CD4-positive, alpha-beta memory T cell (primary cell): ENCODE results near the gene CD22. TPM values are rescaled to one million over a fixed set of nuclear protein-coding genes. Genes with fewer than 3 reads are reported as not detected.

Source experiments
- CTCF ChIA-PET: fragments of 350-600 bp; sonication (Branson Sonifier 250); formaldehyde crosslinking; loops from one replicate; lab custom pipeline; 2021; ENCODE audit warnings: inconsistent platforms; ENCODE audit not compliant: partially characterized antibody; lab: Charles Lee
- POLR2A ChIA-PET: fragments of 350-600 bp; sonication (Branson Sonifier 250); formaldehyde crosslinking; loops from one replicate; lab custom pipeline; 2021; ENCODE audit not compliant: partially characterized antibody; lab: Charles Lee
- DNase-seq, 5 donors: peaks; one replicate each; pipeline versions ENCODE4 v3.0.0 to v3.0.0-alpha.2; 2020 to 2022; ENCODE audit warnings: mixed read lengths in 1 of 5
- H3K27ac ChIP-seq: one replicate; pipeline ENCODE4 v1.7.0; 2013; ENCODE audit warnings: low read depth, low read length
- H3K27me3 ChIP-seq: 2 replicates; pipeline ENCODE4 v1.7.0; 2013; ENCODE audit warnings: mild to moderate bottlenecking, low read length, moderate library complexity; ENCODE audit not compliant: insufficient read depth
- H3K36me3 ChIP-seq: 2 replicates; pipeline ENCODE4 v1.7.0; 2013; ENCODE audit warnings: mild to moderate bottlenecking, low read length, moderate library complexity; ENCODE audit not compliant: insufficient read depth
- H3K4me1 ChIP-seq: 2 replicates; pipeline ENCODE4 v1.7.0; 2013; ENCODE audit warnings: mild to moderate bottlenecking, low read length, moderate library complexity; ENCODE audit not compliant: insufficient read depth
- H3K4me3 ChIP-seq, 2 donors: one replicate each; pipeline ENCODE4 v1.7.0; 2013; ENCODE audit warnings: low read length in 2 of 2, mild to moderate bottlenecking in 1 of 2
- H3K9me3 ChIP-seq, 2 donors: one replicate each; pipeline ENCODE4 v1.7.0; 2013; ENCODE audit warnings: low read length in 2 of 2, control low read depth in 1 of 2; ENCODE audit not compliant: control insufficient read depth in 1 of 2
- H3K27ac Mint-ChIP-seq, 7 donors: one replicate each; pipeline ENCODE4 v1.8.0; 2020 to 2021; ENCODE audit warnings: mixed read lengths in 7 of 7, mild to moderate bottlenecking in 6 of 7, inconsistent platforms in 3 of 7, moderate library complexity in 3 of 7
- H3K27me3 Mint-ChIP-seq, 2 donors: one replicate each; pipeline ENCODE4 v1.8.0; 2020 to 2021; ENCODE audit warnings: mixed read lengths in 2 of 2
- H3K36me3 Mint-ChIP-seq, 2 donors: one replicate each; pipeline ENCODE4 v1.8.0; 2020 to 2021; ENCODE audit warnings: mixed read lengths in 2 of 2, inconsistent platforms in 1 of 2, mild to moderate bottlenecking in 1 of 2
- H3K4me1 Mint-ChIP-seq, 4 donors: one replicate each; pipeline ENCODE4 v1.8.0; 2020 to 2021; ENCODE audit warnings: mixed read lengths in 4 of 4, mild to moderate bottlenecking in 1 of 4
- H3K4me3 Mint-ChIP-seq, 8 donors: one replicate each; pipeline ENCODE4 v1.8.0; 2020 to 2021; ENCODE audit warnings: mixed read lengths in 8 of 8, mild to moderate bottlenecking in 7 of 8, moderate library complexity in 6 of 8, inconsistent platforms in 3 of 8
- H3K9me3 Mint-ChIP-seq, 8 donors: one replicate each; pipeline ENCODE4 v1.8.0; 2020 to 2021; ENCODE audit warnings: mixed read lengths in 8 of 8, mild to moderate bottlenecking in 5 of 8, inconsistent platforms in 3 of 8, moderate library complexity in 1 of 8
- intact Hi-C: fragments of 100-400 bp; cut with micrococcal nuclease; formaldehyde crosslinking; loops from one replicate; pipeline ENCODE4 v1.15.1; 2023
- polyA plus RNA-seq, 2 donors: library from polyadenylated mRNA; unstranded; fragments of 300-500 nt; fragmentation: Illumina TruSeq; gene quantifications; one replicate each; pipeline ENCODE4 v1.2.3, GENCODE V29; 2021
- total RNA-seq, 2 experiments: library from RNA; stranded (reverse); gene quantifications; one replicate each; pipeline ENCODE4 v1.2.3, GENCODE V29; 2021

The CD22 gene
- total and polyA plus RNA-seq, 4 experiments from 2014 or later, result 0.30 to 1.8 (median 0.32) TPM

- no peak within 1 kb of the TSS for H3K4me3 Mint-ChIP-seq
- H3K27me3 Mint-ChIP-seq, result no peaks in the 10 kb centered on the region
- no peaks in the 10 kb centered on the region for H3K36me3 Mint-ChIP-seq
- Histone ChIP-seq H3K27ac (no peak within 1 kb of the TSS), H3K4me1 (peaks cover 14% of the 10 kb centered on the region), H3K4me3 (no peak within 1 kb of the TSS), H3K9me3 (no peaks in the 10 kb centered on the region), H3K27me3 (no peaks in the 10 kb centered on the region), H3K36me3 (no peaks in the 10 kb centered on the region)
- DNase-seq, result no peak
- intact Hi-C loops, result no loop called here
- H3K9me3 Mint-ChIP-seq, result no peaks in the 10 kb centered on the region
- peak within 1 kb of the TSS in 1 of 7 donors; percentile 72 for H3K27ac Mint-ChIP-seq
- ChIA-PET POLR2A (no interaction called here), CTCF (no interaction called here)
- H3K4me1 Mint-ChIP-seq, result peaks cover 0 to 8% (median 5%) of the 10 kb centered on the region in 4 donors
Observed at GRCh38 chr19:35291916-35292315, 37.1 kb upstream of the CD22 start, which contains the start of gene MAG. Gene MAG, plus strand, starts transcription at chr19:35292161. Its CDS starts 3,248 bp downstream, at chr19:35295409.

GRCh38 chr19:35292421-35293362 is 36.3 kb upstream of the CD22 start:
- Mint-ChIP-seq H3K27ac (peak overlapping the region in 1 of 7 donors; percentile 72), H3K36me3 (no peaks in the 10 kb centered on the region), H3K27me3 (no peaks in the 10 kb centered on the region), H3K4me3 (no peak overlapping the region), H3K9me3 (no peaks in the 10 kb centered on the region), H3K4me1 (peaks cover 0 to 8% (median 5%) of the 10 kb centered on the region in 4 donors)
- H3K27me3 ChIP-seq, result no peaks in the 10 kb centered on the region
- H3K36me3 ChIP-seq, result no peaks in the 10 kb centered on the region
- H3K9me3 ChIP-seq, result no peaks in the 10 kb centered on the region
- H3K4me1 ChIP-seq, result peaks cover 14% of the 10 kb centered on the region
- DNase-seq, result no peak
- ChIA-PET CTCF (no interaction called here), POLR2A (no interaction called here)
- intact Hi-C loops, result no loop called here
- H3K4me3 ChIP-seq, result no peak overlapping the region
- H3K27ac ChIP-seq, result no peak overlapping the region

- no peaks in the 10 kb centered on the region for H3K36me3 ChIP-seq
- Mint-ChIP-seq H3K4me1 (peaks cover 0 to 8% (median 5%) of the 10 kb centered on the region in 4 donors), H3K36me3 (no peaks in the 10 kb centered on the region), H3K4me3 (no peak overlapping the region), H3K27ac (no peak overlapping the region), H3K9me3 (no peaks in the 10 kb centered on the region), H3K27me3 (no peaks in the 10 kb centered on the region)
- peaks cover 14% of the 10 kb centered on the region for H3K4me1 ChIP-seq
- ChIA-PET POLR2A (no interaction called here), CTCF (no interaction called here)
- H3K9me3 ChIP-seq, result no peaks in the 10 kb centered on the region
- DNase-seq, result no peak
- H3K27ac ChIP-seq, result no peak overlapping the region
- no peaks in the 10 kb centered on the region for H3K27me3 ChIP-seq
- no peak overlapping the region for H3K4me3 ChIP-seq
- intact Hi-C loops, result no loop called here
Observed at GRCh38 chr19:35293363-35293739, 35.6 kb upstream of the CD22 start.

- intact Hi-C loops, result no loop called here
- ChIA-PET POLR2A (no interaction called here), CTCF (no interaction called here)
- Histone ChIP-seq H3K4me3 (no peak overlapping the region), H3K27ac (no peak overlapping the region), H3K4me1 (peaks cover 14% of the 10 kb centered on the region), H3K9me3 (no peaks in the 10 kb centered on the region), H3K27me3 (no peaks in the 10 kb centered on the region), H3K36me3 (no peaks in the 10 kb centered on the region)
- no peak overlapping the region for H3K4me3 Mint-ChIP-seq
- peaks cover 0 to 8% (median 5%) of the 10 kb centered on the region in 4 donors for H3K4me1 Mint-ChIP-seq
- no peaks in the 10 kb centered on the region for H3K27me3 Mint-ChIP-seq
- no peak overlapping the region for H3K27ac Mint-ChIP-seq
- H3K9me3 Mint-ChIP-seq, result no peaks in the 10 kb centered on the region
- no peaks in the 10 kb centered on the region for H3K36me3 Mint-ChIP-seq
- DNase-seq, result no peak
Observed at GRCh38 chr19:35293808-35294207, 35.2 kb upstream of the CD22 start.

- peaks cover 14% of the 10 kb centered on the region for H3K4me1 ChIP-seq
- CTCF ChIA-PET, result no interaction called here
- no peak overlapping the region for H3K27ac Mint-ChIP-seq
Observed at GRCh38 chr19:35294328-35294727, 34.7 kb upstream of the CD22 start.

GRCh38 chr19:35294859-35295791 is 33.9 kb upstream of the CD22 start:
- Mint-ChIP-seq H3K4me3 (peak overlapping the region in 4 of 8 donors; percentile 8 to 25 (median 23)), H3K27me3 (no peaks in the 10 kb centered on the region), H3K9me3 (no peaks in the 10 kb centered on the region), H3K27ac (no peak overlapping the region), H3K36me3 (no peaks in the 10 kb centered on the region), H3K4me1 (peaks cover 0 to 8% (median 5%) of the 10 kb centered on the region in 4 donors)
- Histone ChIP-seq H3K9me3 (no peaks in the 10 kb centered on the region), H3K27me3 (no peaks in the 10 kb centered on the region), H3K36me3 (no peaks in the 10 kb centered on the region), H3K4me1 (peaks cover 14% of the 10 kb centered on the region), H3K27ac (no peak overlapping the region), H3K4me3 (no peak overlapping the region)
- intact Hi-C loops, result no loop called here
- ChIA-PET POLR2A (no interaction called here), CTCF (no interaction called here)
- no peak for DNase-seq

More at GRCh38 chr19:35294328-35294727, 34.7 kb upstream of the CD22 start:
- H3K4me1 Mint-ChIP-seq, result peaks cover 0 to 8% (median 5%) of the 10 kb centered on the region in 4 donors
- no peak overlapping the region for H3K4me3 Mint-ChIP-seq
- H3K27ac ChIP-seq, result no peak overlapping the region
- no peaks in the 10 kb centered on the region for H3K27me3 Mint-ChIP-seq
- no peaks in the 10 kb centered on the region for H3K9me3 Mint-ChIP-seq
- H3K36me3 ChIP-seq, result no peaks in the 10 kb centered on the region
- H3K4me3 ChIP-seq, result no peak overlapping the region
- no peaks in the 10 kb centered on the region for H3K36me3 Mint-ChIP-seq
- no peaks in the 10 kb centered on the region for H3K9me3 ChIP-seq
- POLR2A ChIA-PET, result no interaction called here
- DNase-seq, result no peak
- intact Hi-C loops, result no loop called here
- H3K27me3 ChIP-seq, result no peaks in the 10 kb centered on the region
